ENCODE results near the gene SIRT6. TPM values are rescaled to one million over a fixed set of nuclear protein-coding genes. Genes with fewer than 3 reads are reported as not detected.

Gene SIRT6
- total and polyA plus RNA-seq, 2 of the 4 experiments (the other 2 are of a cell fraction) = 3.9 to 25.3 TPM

GRCh38 chr19:4164262-4164661 is 18.1 kb downstream of the SIRT6 start:
- H2AK9ac ChIP-seq (replicated peaks; ENCODE audit: low read depth, low read length, poor library complexity) = no peak overlapping the region
- no peak overlapping the region for H2BK5ac ChIP-seq (ENCODE audit: low read depth, low read length, poor library complexity, severe bottlenecking)
- no peak overlapping the region for H3K4me2 ChIP-seq (ENCODE audit: low read depth, low read length)
- CTCF ChIA-PET = interaction anchor here (1.3 kb wide), 1 partner anchor 24 kb away, joined by 3 read pairs; no protein-coding TSS in a partner anchor
- no peaks in the 10 kb centered on the region for H4K20me1 ChIP-seq (ENCODE audit: insufficient read depth, low read length)
- no peak overlapping the region for H3K9ac ChIP-seq (ENCODE audit: low read depth, low read length)
- POLR2A ChIA-PET (ENCODE audit: unreplicated experiment) = no interaction called here
- no peak overlapping the region for H3K4ac ChIP-seq (ENCODE audit: low read depth, low read length)
- DNase-seq = no peak
- no peak overlapping the region for H2BK120ac ChIP-seq (ENCODE audit: low read depth, low read length)
- H3K27ac ChIP-seq (ENCODE audit: insufficient read depth, low read length) = no peak overlapping the region
- H3K56ac ChIP-seq (ENCODE audit: extremely low read depth, insufficient read depth, low read length) = no peak overlapping the region
- no peak overlapping the region for H2BK20ac ChIP-seq (ENCODE audit: low read depth, low read length)
- no peak overlapping the region for H2AK5ac ChIP-seq (ENCODE audit: low read depth, low read length)
- H3K27me3 ChIP-seq (ENCODE audit: control insufficient read depth, insufficient read depth, low read length) = peaks cover 8% of the 10 kb centered on the region; the same call in 1 of the 2 replicates
- H2AFZ ChIP-seq (replicated peaks; ENCODE audit: low read length, poor library complexity) = no peak overlapping the region
- BruUV-seq (replicated peaks) = no TSS peak
- in situ Hi-C loops (cut with MboI; ENCODE audit: low sequenced_read_pairs) (no loop called here), intact Hi-C loops (cut with micrococcal nuclease) (no loop called here), dilution Hi-C loops (cut with HindIII; ENCODE audit: low sequenced_read_pairs, unreplicated experiment) (no loop called here)
- H3K23ac ChIP-seq (ENCODE audit: low read depth, low read length) = no peak overlapping the region
- no peak overlapping the region for H3K4me3 ChIP-seq (ENCODE audit: insufficient read depth, low read depth, low read length)
- WGBS, 2 experiments (ENCODE audit: extremely low coverage in 2 of 2, insufficient read length in 1 of 2) = no CpG with 5 or more reads among the region's 11 CpGs
- no peak for TF ChIP-seq USF2 (IDR thresholded peaks at IDR 0.05; ENCODE audit: low read depth, low read length)
- TF ChIP-seq CEBPB (IDR thresholded peaks at IDR 0.05; ENCODE audit: low read depth, low read length) = no peak
- TF ChIP-seq NFE2L2 (IDR thresholded peaks at IDR 0.05; ENCODE audit: low read depth, low read length) = no peak
- TF ChIP-seq MXI1 (IDR thresholded peaks at IDR 0.05; ENCODE audit: borderline replicate concordance, low read depth, low read length) = no peak
- TF ChIP-seq MAFK (IDR thresholded peaks at IDR 0.05; ENCODE audit: low read depth, low read length) = no peak
- no peak for TF ChIP-seq POLR2A (IDR thresholded peaks at IDR 0.05; ENCODE audit: low read depth, low read length)
- TF ChIP-seq CTCF (conservative IDR thresholded peaks at IDR 0.05; ENCODE audit: low read depth, low read length) = no peak
- TF ChIP-seq SMC3 (IDR thresholded peaks at IDR 0.05; ENCODE audit: low read depth, low read length) = no peak
- no peak for TF ChIP-seq RCOR1 (IDR thresholded peaks at IDR 0.05; ENCODE audit: insufficient replicate concordance, low read length)
- no peak for TF ChIP-seq MAZ (IDR thresholded peaks at IDR 0.05; ENCODE audit: borderline replicate concordance, low read depth, low read length)
- TF ChIP-seq FOS (IDR thresholded peaks at IDR 0.05; ENCODE audit: low read depth, low read length) = no peak
- no peak for TF ChIP-seq RAD21 (IDR thresholded peaks at IDR 0.05; ENCODE audit: low read length)
- TF ChIP-seq ELK1 (IDR thresholded peaks at IDR 0.05; ENCODE audit: borderline replicate concordance, low read depth, low read length) = no peak
- no peak for TF ChIP-seq RFX5 (IDR thresholded peaks at IDR 0.05; ENCODE audit: low read depth, low read length)
- TF ChIP-seq BHLHE40 (IDR thresholded peaks at IDR 0.05; ENCODE audit: low read depth, low read length) = no peak
- no peak for TF ChIP-seq CHD1 (IDR thresholded peaks at IDR 0.05; ENCODE audit: low read depth, low read length)
- H4K5ac ChIP-seq (ENCODE audit: low read depth, low read length) = no peak overlapping the region
- H3K9me1 ChIP-seq (ENCODE audit: insufficient read depth, low read length) = no peaks in the 10 kb centered on the region
- no peak overlapping the region for H4K8ac ChIP-seq (ENCODE audit: low read depth in 2 of 2, low read length in 2 of 2)
- ATAC-seq (ENCODE audit: low read depth) = no peak
- no peaks in the 10 kb centered on the region for H3K4me1 ChIP-seq (ENCODE audit: control insufficient read depth, insufficient read depth, low read length)
- no peak overlapping the region for H3K18ac ChIP-seq (ENCODE audit: low read depth, low read length)
- H3K9me3 ChIP-seq (ENCODE audit: control insufficient read depth, insufficient read depth, low read length) = no peaks in the 10 kb centered on the region
- H3K79me1 ChIP-seq (ENCODE audit: low read depth in 1 of 2, low read length in 2 of 2) = no peaks in the 10 kb centered on the region
- no peak overlapping the region for H4K91ac ChIP-seq (ENCODE audit: insufficient read depth, low read depth, low read length)
- H2BK15ac ChIP-seq (ENCODE audit: low read depth, low read length) = no peak overlapping the region
- no peak overlapping the region for H3K14ac ChIP-seq (replicated peaks; ENCODE audit: low read depth, low read length)
- no peaks in the 10 kb centered on the region for H3K36me3 ChIP-seq (ENCODE audit: control insufficient read depth, insufficient read depth, low read length)
